Heart left ventricle (tissue), 16 donors: Measurements from ENCODE around the gene GRIN3B. TPM values are rescaled to one million over a fixed set of nuclear protein-coding genes. Genes with fewer than 3 reads are reported as not detected.
A peak's percentile ranks its signal among the peaks of the same experiment; 100 is the strongest.

ENCODE experiments used
- ATAC-seq, 4 donors: fragments of 200-7000 bp; cut with Tn5 transposase; one replicate each; pipeline ENCODE4 v1.9.1; 2020 to 2022; ENCODE audit warnings: moderate library complexity in 4 of 4, mild to moderate bottlenecking in 3 of 4, moderate number of reproducible peaks in 1 of 4
- DNase-seq, 5 donors: peaks; one replicate each; pipeline ENCODE4 v3.0.0-alpha.2; 2020
- H3K27ac ChIP-seq, 12 donors: fragments of 200-600 bp; sonication (generic) in 4 of 12; one replicate each; pipeline versions ENCODE4 v1.5.0 to v1.8.0; 2016 to 2022; ENCODE audit warnings: mild to moderate bottlenecking in 2 of 12
- H3K27me3 ChIP-seq, 9 donors: fragments of 200-600 bp; sonication (generic) in 2 of 9; one replicate each; pipeline versions ENCODE4 v1.5.1 to v1.8.0; 2016 to 2022; ENCODE audit warnings: mild to moderate bottlenecking in 3 of 9
- H3K36me3 ChIP-seq, 9 donors: fragments of 200-600 bp; sonication (generic) in 2 of 9; one replicate each; pipeline versions ENCODE4 v1.5.0 to v1.8.0; 2018 to 2022; ENCODE audit warnings: mild to moderate bottlenecking in 2 of 9
- H3K4me1 ChIP-seq, 12 donors: fragments of 200-600 bp; sonication (generic) in 4 of 12; one replicate each; pipeline versions ENCODE4 v1.5.0 to v1.8.0; 2016 to 2022; ENCODE audit warnings: mild to moderate bottlenecking in 3 of 12
- H3K4me3 ChIP-seq, 12 donors: fragments of 200-600 bp; sonication (generic) in 4 of 12; one replicate each; pipeline versions ENCODE4 v1.5.0 to v1.8.0; 2017 to 2022; ENCODE audit warnings: mild to moderate bottlenecking in 9 of 12, moderate library complexity in 4 of 12
- H3K9me3 ChIP-seq, 12 donors: fragments of 200-600 bp; sonication (generic) in 4 of 12; one replicate each; pipeline versions ENCODE4 v1.5.0 to v1.8.0; 2016 to 2022; ENCODE audit warnings: mild to moderate bottlenecking in 1 of 12
- POLR2A ChIP-seq, 2 donors: fragments of 450-650 bp; IDR thresholded peaks; one replicate each; pipeline ENCODE4 v1.6.1; 2017; ENCODE audit warnings: antibody characterized with exemption in 2 of 2, mild to moderate bottlenecking in 2 of 2, moderate library complexity in 2 of 2
- WGBS, 4 donors: extraction: QIAGEN DNeasy Blood & Tissue Kit in 2 of 4; methylation state at CpG; one replicate each; pipeline versions ENCODE4 v1.1.5 to v1.1.7; 2013 to 2018; 5-methylcytosine and 5-hydroxymethylcytosine counted together
- intact Hi-C, 10 donors: fragments of 100-400 bp; cut with DNase I; formaldehyde crosslinking; loops; one replicate each; pipeline versions ENCODE4 v1.11.1 to v1.14.2; 2022
- polyA plus RNA-seq, 2 donors: library from polyadenylated mRNA; stranded (reverse); fragments of 200-250 nt; gene quantifications; one replicate each; pipeline ENCODE4 v1.2.3, GENCODE V29; 2013
- total RNA-seq, 9 donors: library from RNA; depleted of rRNA in 2 of 9; stranded (reverse); fragments of >200 nt in 2 of 9; fragmentation: NEBNext Ultra II Directional in 3 of 9; extraction: Animal tissue kit (Norgen Biotek cat#: 25700) in 3 of 9; gene quantifications; one replicate each; pipeline versions ENCODE4 v1.1.0 to v1.2.4, GENCODE V29; 2016 to 2023
- TF ChIP-seq, protein P1 (sequence below), 12 donors: fragments of 200-600 bp; sonication (generic) in 4 of 12; IDR thresholded peaks; one replicate each; pipeline versions ENCODE4 v1.5.0 to v1.8.0; 2018 to 2022; ENCODE audit warnings: antibody characterized with exemption in 12 of 12, mild to moderate bottlenecking in 5 of 12
- donor health status: ischemic (EF 13 %, LVEDD 7.1; RV severe dilation, severe dysfunction).
- donor health status: healthy with polysubstance abuse.
- donor health status: DM: no; HTN: yes; CAD: no.
- donor health status: DM: no; HTN: no; CAD: no.
- donor health status: ischemic (EF 25% LVEDD 6.9; RV normal size, moderate dysfunction).
- donor health status: ischemic (EF 25% LVEDD 5.7; RV mildly dilated, moderate dysfunction).
- donor health status: healthy.
- donor health status: DM: yes; HTN: yes; CAD: no.
- donor health status: ischemic (EF 35%, LVEDD 5.7; RV mildly dilated, moderate dysfunction).
- donor health status: nonischemic (EF 11% LVEDD 7.7; RV severe dilation, severe dysfunction).
- donor health status: DM: yes; HTN: yes; CAD: no.
- donor health status: PGD.
- donor health status: ischemic (EF 29% LVEDD 5.4; RV normal size, mild dysfunction).
- donor health status: nonischemic (EF 23%, LVEDD 6.1; RV moderate dilation, normal function).

The GRIN3B gene
- total and polyA plus RNA-seq, 11 donors = 0.01 to 0.51 (median 0.09) TPM; not detected in 8

GRCh38 chr19:1053176-1054101 is 53.2 kb downstream of the GRIN3B start:
- TF ChIP-seq, protein P1, sequence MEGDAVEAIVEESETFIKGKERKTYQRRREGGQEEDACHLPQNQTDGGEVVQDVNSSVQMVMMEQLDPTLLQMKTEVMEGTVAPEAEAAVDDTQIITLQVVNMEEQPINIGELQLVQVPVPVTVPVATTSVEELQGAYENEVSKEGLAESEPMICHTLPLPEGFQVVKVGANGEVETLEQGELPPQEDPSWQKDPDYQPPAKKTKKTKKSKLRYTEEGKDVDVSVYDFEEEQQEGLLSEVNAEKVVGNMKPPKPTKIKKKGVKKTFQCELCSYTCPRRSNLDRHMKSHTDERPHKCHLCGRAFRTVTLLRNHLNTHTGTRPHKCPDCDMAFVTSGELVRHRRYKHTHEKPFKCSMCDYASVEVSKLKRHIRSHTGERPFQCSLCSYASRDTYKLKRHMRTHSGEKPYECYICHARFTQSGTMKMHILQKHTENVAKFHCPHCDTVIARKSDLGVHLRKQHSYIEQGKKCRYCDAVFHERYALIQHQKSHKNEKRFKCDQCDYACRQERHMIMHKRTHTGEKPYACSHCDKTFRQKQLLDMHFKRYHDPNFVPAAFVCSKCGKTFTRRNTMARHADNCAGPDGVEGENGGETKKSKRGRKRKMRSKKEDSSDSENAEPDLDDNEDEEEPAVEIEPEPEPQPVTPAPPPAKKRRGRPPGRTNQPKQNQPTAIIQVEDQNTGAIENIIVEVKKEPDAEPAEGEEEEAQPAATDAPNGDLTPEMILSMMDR (IDR thresholded peaks at IDR 0.05) = no peak
- no peak for TF ChIP-seq POLR2A (IDR thresholded peaks at IDR 0.05)
- ATAC-seq = peak in 1 of 4 donors; percentile 9
- peaks cover 0 to 21% (median 0%) of the 10 kb centered on the region in 9 donors for H3K36me3 ChIP-seq
- WGBS, 4 donors = 91 to 94% (median 93%) methylated on average over 22 to 31 of the region's 31 CpGs
- H3K27me3 ChIP-seq = no peaks in the 10 kb centered on the region
- no peak for DNase-seq
- no peak overlapping the region for H3K27ac ChIP-seq
- no peak overlapping the region for H3K4me3 ChIP-seq
- H3K4me1 ChIP-seq = no peaks in the 10 kb centered on the region
- intact Hi-C loops = no loop called here
- H3K9me3 ChIP-seq = peaks cover 4 to 37% (median 23%) of the 10 kb centered on the region in 12 donors

GRCh38 chr19:1054102-1055027 is 54.1 kb downstream of the GRIN3B start:
- intact Hi-C loops = no loop called here
- 92 to 95% (median 93%) methylated on average over 22 to 28 of the region's 28 CpGs for WGBS, 4 donors
- peaks cover 0 to 27% (median 0%) of the 10 kb centered on the region in 9 donors for H3K36me3 ChIP-seq
- no peaks in the 10 kb centered on the region for H3K4me1 ChIP-seq
- H3K27me3 ChIP-seq = no peaks in the 10 kb centered on the region
- H3K4me3 ChIP-seq = no peak overlapping the region
- TF ChIP-seq, protein P1 (IDR thresholded peaks at IDR 0.05) = no peak
- TF ChIP-seq POLR2A (IDR thresholded peaks at IDR 0.05) = no peak
- ATAC-seq = no peak
- DNase-seq = no peak
- H3K9me3 ChIP-seq = peaks cover 4 to 46% (median 29%) of the 10 kb centered on the region in 12 donors
- no peak overlapping the region for H3K27ac ChIP-seq

- H3K27ac ChIP-seq = no peak overlapping the region
- H3K27me3 ChIP-seq = no peaks in the 10 kb centered on the region
- peaks cover 0 to 27% (median 0%) of the 10 kb centered on the region in 9 donors for H3K36me3 ChIP-seq
- H3K4me3 ChIP-seq = no peak overlapping the region
- WGBS, 4 donors = 90 to 99% (median 93%) methylated on average over 4 to 14 of the region's 14 CpGs
- ATAC-seq (no peak), DNase-seq (no peak)
- H3K9me3 ChIP-seq = peaks cover 4 to 53% (median 32%) of the 10 kb centered on the region in 12 donors
- intact Hi-C loops = no loop called here
- H3K4me1 ChIP-seq = no peaks in the 10 kb centered on the region
- TF ChIP-seq POLR2A (IDR thresholded peaks at IDR 0.05) = no peak
Observed at GRCh38 chr19:1055028-1055425, 54.8 kb downstream of the GRIN3B start.

GRCh38 chr19:1055886-1056620 is 55.8 kb downstream of the GRIN3B start:
- WGBS, 4 donors = 95 to 97% (median 97%) methylated on average over 12 to 20 of the region's 20 CpGs
- no peak overlapping the region for H3K27ac ChIP-seq
- TF ChIP-seq POLR2A (IDR thresholded peaks at IDR 0.05) = no peak
- TF ChIP-seq, protein P1 (IDR thresholded peaks at IDR 0.05) = no peak
- intact Hi-C loops = no loop called here
- H3K4me3 ChIP-seq = no peak overlapping the region
- H3K27me3 ChIP-seq = no peaks in the 10 kb centered on the region
- DNase-seq = no peak
- no peaks in the 10 kb centered on the region for H3K4me1 ChIP-seq
- peaks cover 4 to 56% (median 32%) of the 10 kb centered on the region in 12 donors for H3K9me3 ChIP-seq
- H3K36me3 ChIP-seq = peaks cover 0 to 27% (median 0%) of the 10 kb centered on the region in 9 donors
- no peak for ATAC-seq
